Measurements from ENCODE around the gene GJA1.

The GJA1 gene

DNA sequence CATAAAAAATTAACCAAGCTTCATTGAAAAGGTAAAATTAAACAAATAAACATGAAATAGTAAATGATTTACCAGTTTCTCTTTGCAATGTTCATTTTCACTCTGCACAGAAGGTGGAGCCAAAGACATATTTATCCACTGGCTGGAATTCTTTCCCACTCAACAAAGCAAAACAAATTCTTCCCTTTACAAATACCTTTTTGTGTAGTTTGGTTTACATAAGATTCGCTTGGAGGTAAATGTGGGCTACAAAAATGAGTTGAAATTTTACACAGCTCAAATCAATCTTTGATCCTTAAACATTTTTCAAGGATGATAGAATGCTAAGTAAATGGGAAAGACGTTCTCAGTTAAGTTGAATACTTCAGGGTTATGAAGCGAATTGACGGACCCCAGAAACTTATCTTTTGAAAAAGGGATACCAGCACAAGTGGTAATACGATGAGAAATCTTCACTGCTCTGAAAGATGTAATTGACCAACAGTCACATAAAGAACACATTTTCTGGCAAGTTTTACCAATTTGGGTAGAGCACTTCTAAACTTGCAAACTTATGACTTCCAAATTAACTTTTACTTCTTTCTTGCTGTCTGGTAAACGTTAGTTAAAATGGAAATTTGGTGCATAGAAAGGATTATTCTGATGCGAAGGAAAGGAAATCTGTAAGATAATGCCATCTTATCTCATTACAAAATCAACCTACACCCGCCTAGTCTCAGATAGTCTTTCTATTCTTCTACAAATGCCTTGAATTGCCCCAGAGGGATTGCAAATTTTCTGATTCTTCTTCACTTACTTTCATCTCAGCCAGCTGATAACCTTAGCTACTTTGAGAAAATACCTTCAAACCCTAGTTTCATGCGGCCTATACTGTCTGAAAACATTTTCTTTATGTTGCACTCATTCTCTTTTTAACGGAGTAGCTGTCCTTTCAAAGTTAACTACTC is 4.7 kb upstream of the GJA1 start:
- TF ChIP-seq RAD21 (IDR thresholded peaks at IDR 0.05; ENCODE audit: low read depth) (peak; percentile 96), EP300 (IDR thresholded peaks at IDR 0.05; ENCODE audit: borderline replicate concordance) (no peak), EGR1 (IDR thresholded peaks at IDR 0.05) (no peak), TCF12 (IDR thresholded peaks at IDR 0.05; ENCODE audit: low read depth) (no peak), FOXM1 (IDR thresholded peaks at IDR 0.05; ENCODE audit: borderline replicate concordance, low read depth) (no peak), ZBTB7A (IDR thresholded peaks at IDR 0.05; ENCODE audit: low read depth) (no peak), TEAD4 (IDR thresholded peaks at IDR 0.05) (peak; percentile 32; the same call in 1 of the 2 replicates)
- TF ChIP-seq, protein P1, sequence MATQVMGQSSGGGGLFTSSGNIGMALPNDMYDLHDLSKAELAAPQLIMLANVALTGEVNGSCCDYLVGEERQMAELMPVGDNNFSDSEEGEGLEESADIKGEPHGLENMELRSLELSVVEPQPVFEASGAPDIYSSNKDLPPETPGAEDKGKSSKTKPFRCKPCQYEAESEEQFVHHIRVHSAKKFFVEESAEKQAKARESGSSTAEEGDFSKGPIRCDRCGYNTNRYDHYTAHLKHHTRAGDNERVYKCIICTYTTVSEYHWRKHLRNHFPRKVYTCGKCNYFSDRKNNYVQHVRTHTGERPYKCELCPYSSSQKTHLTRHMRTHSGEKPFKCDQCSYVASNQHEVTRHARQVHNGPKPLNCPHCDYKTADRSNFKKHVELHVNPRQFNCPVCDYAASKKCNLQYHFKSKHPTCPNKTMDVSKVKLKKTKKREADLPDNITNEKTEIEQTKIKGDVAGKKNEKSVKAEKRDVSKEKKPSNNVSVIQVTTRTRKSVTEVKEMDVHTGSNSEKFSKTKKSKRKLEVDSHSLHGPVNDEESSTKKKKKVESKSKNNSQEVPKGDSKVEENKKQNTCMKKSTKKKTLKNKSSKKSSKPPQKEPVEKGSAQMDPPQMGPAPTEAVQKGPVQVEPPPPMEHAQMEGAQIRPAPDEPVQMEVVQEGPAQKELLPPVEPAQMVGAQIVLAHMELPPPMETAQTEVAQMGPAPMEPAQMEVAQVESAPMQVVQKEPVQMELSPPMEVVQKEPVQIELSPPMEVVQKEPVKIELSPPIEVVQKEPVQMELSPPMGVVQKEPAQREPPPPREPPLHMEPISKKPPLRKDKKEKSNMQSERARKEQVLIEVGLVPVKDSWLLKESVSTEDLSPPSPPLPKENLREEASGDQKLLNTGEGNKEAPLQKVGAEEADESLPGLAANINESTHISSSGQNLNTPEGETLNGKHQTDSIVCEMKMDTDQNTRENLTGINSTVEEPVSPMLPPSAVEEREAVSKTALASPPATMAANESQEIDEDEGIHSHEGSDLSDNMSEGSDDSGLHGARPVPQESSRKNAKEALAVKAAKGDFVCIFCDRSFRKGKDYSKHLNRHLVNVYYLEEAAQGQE (IDR thresholded peaks at IDR 0.05; ENCODE audit: low read depth) = no peak

DNA sequence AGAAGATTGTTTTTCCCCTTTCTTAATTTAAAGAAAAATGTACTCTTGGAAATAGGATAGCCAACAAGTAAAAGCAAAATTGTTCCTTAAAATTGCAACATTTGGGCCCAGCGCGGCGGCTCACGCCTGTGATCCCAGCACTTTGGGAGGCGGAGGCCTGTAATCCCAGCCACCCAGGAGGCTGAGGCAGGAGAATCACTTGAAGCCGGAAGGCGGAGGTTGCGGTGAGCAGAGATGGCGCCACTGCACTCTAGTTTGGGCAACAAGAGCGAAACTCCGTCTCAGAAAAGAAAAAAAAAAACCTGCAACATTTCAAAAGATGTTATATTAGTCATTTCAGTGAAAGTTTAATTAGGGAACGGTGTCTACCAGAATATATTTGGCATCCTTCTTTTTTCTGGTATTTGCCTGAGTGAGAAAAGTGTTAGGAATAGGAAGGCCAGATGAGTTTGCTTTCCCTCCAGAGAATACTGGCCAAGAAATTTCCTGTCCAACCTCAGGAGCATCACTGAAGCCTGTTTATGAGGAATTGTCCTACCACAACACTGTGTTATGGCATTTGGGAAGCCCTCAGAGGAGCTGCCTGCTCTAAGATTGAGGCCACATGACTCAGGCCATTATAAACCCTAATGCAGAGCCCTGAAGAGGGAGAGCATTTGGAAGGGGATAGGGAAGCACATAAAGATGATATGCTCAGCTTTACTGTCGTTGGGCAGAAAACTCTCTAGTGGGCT is 1.2 kb upstream of the GJA1 start:
- TF ChIP-seq TAF1 (IDR thresholded peaks at IDR 0.05; ENCODE audit: low read depth) (no peak), NFIC (IDR thresholded peaks at IDR 0.05) (no peak), YY1 (IDR thresholded peaks at IDR 0.05; ENCODE audit: low read depth) (no peak), CEBPB (IDR thresholded peaks at IDR 0.05) (no peak), EGR1 (IDR thresholded peaks at IDR 0.05) (no peak), CREB1 (IDR thresholded peaks at IDR 0.05; ENCODE audit: low read depth) (no peak), ZBTB7A (IDR thresholded peaks at IDR 0.05; ENCODE audit: low read depth) (no peak), FOXM1 (IDR thresholded peaks at IDR 0.05; ENCODE audit: borderline replicate concordance, low read depth) (no peak), TCF12 (IDR thresholded peaks at IDR 0.05; ENCODE audit: low read depth) (no peak)
- TF ChIP-seq, protein P2, sequence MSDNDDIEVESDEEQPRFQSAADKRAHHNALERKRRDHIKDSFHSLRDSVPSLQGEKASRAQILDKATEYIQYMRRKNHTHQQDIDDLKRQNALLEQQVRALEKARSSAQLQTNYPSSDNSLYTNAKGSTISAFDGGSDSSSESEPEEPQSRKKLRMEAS (IDR thresholded peaks at IDR 0.05) = no peak

DNA sequence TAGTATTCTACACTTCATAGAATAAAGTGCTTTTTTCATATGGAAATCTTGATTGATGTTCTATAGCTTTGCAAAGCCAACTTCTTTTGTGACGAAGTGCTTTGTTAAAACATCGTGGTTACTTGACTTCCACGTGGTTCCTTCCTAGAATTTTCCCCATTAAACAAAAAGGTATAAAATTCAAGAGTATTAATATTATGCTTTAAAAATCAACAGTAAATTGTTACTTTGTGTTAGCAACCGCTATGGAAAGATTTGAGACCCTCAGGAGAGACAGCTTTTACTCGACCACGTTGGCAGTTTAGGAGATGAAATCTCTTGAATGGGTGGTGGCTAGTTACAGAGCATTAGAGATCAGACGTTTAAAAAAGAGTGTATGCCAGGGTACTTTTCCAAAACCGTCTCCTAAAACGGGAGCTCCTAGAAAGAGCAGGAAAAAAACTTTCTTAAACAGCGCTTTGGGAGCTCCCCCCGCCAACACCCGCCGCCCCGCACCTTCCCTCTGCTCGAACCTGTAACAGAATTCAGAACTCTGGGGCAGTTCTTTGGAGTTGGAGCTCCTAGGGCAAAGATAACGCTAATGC is 920 bp downstream of the GJA1 start:
- TF ChIP-seq TCF12 (IDR thresholded peaks at IDR 0.05; ENCODE audit: low read depth) = no peak
- TF ChIP-seq, protein P2 (IDR thresholded peaks at IDR 0.05) = 0 out of 2 replicates have a peak, but pooled peaks have one; percentile 18
- TF ChIP-seq CREB1 (IDR thresholded peaks at IDR 0.05; ENCODE audit: low read depth) = no peak
- no peak for TF ChIP-seq EGR1 (IDR thresholded peaks at IDR 0.05)
- TF ChIP-seq TAF1 (IDR thresholded peaks at IDR 0.05; ENCODE audit: low read depth) = 0 out of 2 replicates have a peak, but pooled peaks have one; percentile 16

DNA sequence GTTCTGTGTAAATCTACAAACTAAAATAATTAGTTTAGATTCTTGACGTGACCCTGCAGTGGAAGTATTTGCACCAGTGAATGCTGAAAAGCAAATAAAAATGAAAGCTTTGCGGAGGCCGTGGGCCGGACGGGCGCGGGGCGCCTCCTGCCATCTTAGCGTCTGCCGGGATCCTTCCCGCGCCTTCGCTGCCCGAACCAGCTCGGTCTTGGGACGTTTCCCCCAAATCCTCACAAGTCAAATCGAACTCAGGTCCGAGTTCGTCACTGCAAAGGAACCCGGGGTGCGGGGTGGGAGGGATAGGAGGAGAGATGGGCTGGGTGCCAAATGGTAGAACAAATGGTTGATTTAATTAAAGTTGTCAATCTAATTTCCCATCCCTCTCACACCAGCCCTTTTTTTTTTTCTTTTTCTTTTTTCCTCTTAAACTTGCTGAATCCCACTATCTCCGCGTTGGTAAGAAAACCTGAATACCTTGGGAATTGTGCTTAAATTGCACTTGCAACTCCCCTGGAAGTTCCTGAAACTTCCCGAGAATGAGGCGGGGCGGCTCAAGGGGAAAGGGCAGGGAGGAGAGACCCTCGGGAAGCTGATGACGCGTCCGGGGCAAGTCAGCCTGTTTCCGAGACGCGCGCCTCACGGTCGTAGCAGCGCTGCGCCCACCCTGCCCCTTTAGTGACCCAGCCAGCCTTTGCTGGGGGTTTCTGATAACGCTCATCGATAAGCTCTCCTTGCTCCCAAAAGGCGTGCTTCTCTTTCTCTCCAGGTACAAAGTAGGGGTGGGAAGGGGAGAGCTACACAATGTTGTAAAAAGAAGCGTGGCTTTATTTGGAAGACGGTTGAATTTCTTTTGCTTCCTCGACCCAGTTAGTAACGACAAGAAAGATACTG is 1.8 kb downstream of the GJA1 start:
- TF ChIP-seq NFIC (IDR thresholded peaks at IDR 0.05) (peak; percentile 53), RAD21 (IDR thresholded peaks at IDR 0.05; ENCODE audit: low read depth) (no peak), TAF1 (IDR thresholded peaks at IDR 0.05; ENCODE audit: low read depth) (peak; percentile 40; the same call in 1 of the 2 replicates), YY1 (IDR thresholded peaks at IDR 0.05; ENCODE audit: low read depth) (peak; percentile 72; the same call in 1 of the 2 replicates), CREB1 (IDR thresholded peaks at IDR 0.05; ENCODE audit: low read depth) (no peak)
- TF ChIP-seq, protein P2 (IDR thresholded peaks at IDR 0.05) = peak; percentile 38

DNA sequence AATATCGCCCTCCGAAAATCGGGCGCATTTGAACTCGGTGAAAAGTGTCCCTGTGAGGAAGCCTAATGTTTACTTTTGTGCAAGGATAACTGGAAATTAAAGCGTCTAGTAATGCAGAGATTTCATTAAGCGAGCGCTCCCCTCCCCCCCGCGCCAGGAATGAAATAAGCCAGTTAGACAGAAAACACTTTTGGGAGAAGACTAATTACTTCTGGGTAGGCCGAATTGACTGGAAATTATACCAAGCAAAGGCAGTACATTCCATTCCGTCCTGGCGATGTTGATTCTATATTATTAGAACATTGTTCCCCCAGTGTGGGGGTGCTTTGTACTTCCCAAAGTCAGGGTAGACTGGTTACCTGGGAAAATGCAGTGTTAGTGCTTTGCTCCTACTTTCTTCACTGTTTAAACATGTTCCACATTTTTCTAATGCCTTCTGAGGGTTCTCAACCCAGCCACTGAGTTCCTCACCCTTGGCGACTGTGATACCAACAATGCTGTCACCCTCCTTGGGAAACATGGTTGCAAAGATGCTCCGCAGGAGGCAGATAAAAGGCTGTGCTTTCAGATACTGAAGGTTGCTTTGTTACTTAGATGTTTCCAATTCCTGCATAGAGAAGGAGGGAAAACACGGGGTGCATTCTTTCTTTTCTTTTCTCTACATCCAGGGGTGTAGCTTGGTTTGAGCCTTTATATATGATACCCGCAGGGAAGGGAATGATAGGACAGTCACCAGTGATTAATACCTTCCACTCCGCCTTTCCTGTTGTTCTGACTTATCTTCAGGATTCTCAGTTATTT is 2.6 kb downstream of the GJA1 start:
- TF ChIP-seq NFIC (IDR thresholded peaks at IDR 0.05) = no peak
- TF ChIP-seq, protein P3, sequence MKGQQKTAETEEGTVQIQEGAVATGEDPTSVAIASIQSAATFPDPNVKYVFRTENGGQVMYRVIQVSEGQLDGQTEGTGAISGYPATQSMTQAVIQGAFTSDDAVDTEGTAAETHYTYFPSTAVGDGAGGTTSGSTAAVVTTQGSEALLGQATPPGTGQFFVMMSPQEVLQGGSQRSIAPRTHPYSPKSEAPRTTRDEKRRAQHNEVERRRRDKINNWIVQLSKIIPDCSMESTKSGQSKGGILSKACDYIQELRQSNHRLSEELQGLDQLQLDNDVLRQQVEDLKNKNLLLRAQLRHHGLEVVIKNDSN (IDR thresholded peaks at IDR 0.05) = no peak
- TF ChIP-seq RAD21 (IDR thresholded peaks at IDR 0.05; ENCODE audit: low read depth) = no peak
- no peak for TF ChIP-seq TAF1 (IDR thresholded peaks at IDR 0.05; ENCODE audit: low read depth)
- no peak for TF ChIP-seq CEBPB (IDR thresholded peaks at IDR 0.05)
- TF ChIP-seq, protein P2 (IDR thresholded peaks at IDR 0.05) = no peak
- no peak for TF ChIP-seq FOXM1 (IDR thresholded peaks at IDR 0.05; ENCODE audit: borderline replicate concordance, low read depth)
- TF ChIP-seq EP300 (IDR thresholded peaks at IDR 0.05; ENCODE audit: borderline replicate concordance) = no peak
- TF ChIP-seq CREB1 (IDR thresholded peaks at IDR 0.05; ENCODE audit: low read depth) = no peak
- no peak for TF ChIP-seq TCF12 (IDR thresholded peaks at IDR 0.05; ENCODE audit: low read depth)
- TF ChIP-seq ZBTB7A (IDR thresholded peaks at IDR 0.05; ENCODE audit: low read depth) = no peak
- no peak for TF ChIP-seq YY1 (IDR thresholded peaks at IDR 0.05; ENCODE audit: low read depth)
- TF ChIP-seq, protein P1 (IDR thresholded peaks at IDR 0.05; ENCODE audit: low read depth) = no peak
- no peak for TF ChIP-seq EGR1 (IDR thresholded peaks at IDR 0.05)
- TF ChIP-seq TEAD4 (IDR thresholded peaks at IDR 0.05) = no peak
